GM21447 (cell line): ENCODE measurements around the gene TAF11L12.
"Not testable (repeated sequence)": the region's sequence is repeated elsewhere in the genome, so short reads cannot be mapped to it uniquely, and the experiment has no call there.

ENCODE experiments used
- ATAC-seq: cut with Tn5 transposase; IDR thresholded peaks from one replicate; pipeline ENCODE4 v1.9.1; 2021; ENCODE audit not compliant: unreplicated experiment

Gene TAF11L12

GRCh38 chr5:17610092-17610491, at the start of gene TAF11L12:
Gene TAF11L12 (plus strand): TSS chr5:17610392.
- not testable (repeated sequence) for ATAC-seq

GRCh38 chr5:17585658-17586057, 24.5 kb upstream of the TAF11L12 start, which contains the start of gene TAF11L7:
Gene TAF11L7 (minus strand): TSS chr5:17585758.
- ATAC-seq: not testable (repeated sequence)

GRCh38 chr5:17590860-17591259, 19.3 kb upstream of the TAF11L12 start, which contains the start of gene TAF11L8:
Gene TAF11L8 (minus strand): TSS chr5:17590960.
- ATAC-seq: not testable (repeated sequence)

GRCh38 chr5:17594255-17594654, 15.9 kb upstream of the TAF11L12 start, which contains the start of gene TAF11L9:
Gene TAF11L9 (minus strand): TSS chr5:17594394.
- not testable (repeated sequence) for ATAC-seq

GRCh38 chr5:17597728-17598127, 12.5 kb upstream of the TAF11L12 start, which contains the start of gene TAF11L10:
Gene TAF11L10 (minus strand): TSS chr5:17597828.
- not testable (repeated sequence) for ATAC-seq

GRCh38 chr5:17603880-17604279, 6.3 kb upstream of the TAF11L12 start, which contains the start of gene TAF11L11:
Gene TAF11L11 (plus strand): TSS chr5:17604183.
- not testable (repeated sequence) for ATAC-seq

GRCh38 chr5:17604951-17605350, 5.2 kb upstream of the TAF11L12 start:
- no peak for ATAC-seq

- ATAC-seq: not testable (repeated sequence)
Observed at GRCh38 chr5:17607461-17607860, 2.7 kb upstream of the TAF11L12 start.

GRCh38 chr5:17614872-17615605, 4.8 kb downstream of the TAF11L12 start:
- ATAC-seq: no peak

GRCh38 chr5:17619354-17619753, 9.2 kb downstream of the TAF11L12 start:
- ATAC-seq: no peak

GRCh38 chr5:17620627-17621026, 10.4 kb downstream of the TAF11L12 start:
- no peak for ATAC-seq

GRCh38 chr5:17625686-17626085, 15.5 kb downstream of the TAF11L12 start:
- no peak for ATAC-seq

- not testable (repeated sequence) for ATAC-seq
Observed at GRCh38 chr5:17631788-17632187, 21.6 kb downstream of the TAF11L12 start, which contains the start of gene TAF11L13. Gene TAF11L13 (plus strand): TSS chr5:17632088.

GRCh38 chr5:17634160-17634559, 24.0 kb downstream of the TAF11L12 start, which contains the start of gene TAF11L14:
Gene TAF11L14 (plus strand): TSS chr5:17634460.
- ATAC-seq: no peak

- ATAC-seq: not testable (repeated sequence)
Observed at GRCh38 chr5:17649232-17649631, 39.0 kb downstream of the TAF11L12 start.

- not testable (repeated sequence) for ATAC-seq
Observed at GRCh38 chr5:17655201-17655759, 45.1 kb downstream of the TAF11L12 start.

GRCh38 chr5:17655921-17656320, 45.7 kb downstream of the TAF11L12 start:
- ATAC-seq: no peak
